OCI-LY1 (cell line): ENCODE measurements around the gene NUFIP1.

Source experiments
- EZH2 ChIP-seq: fragments of 200-600 bp; sonication (generic), shearing (Covaris generic); IDR thresholded peaks from 2 replicates; pipeline ENCODE4 v1.8.0; 2017; ENCODE audit warnings: borderline replicate concordance, mixed run types, mild to moderate bottlenecking, antibody characterized with exemption, low read length, moderate library complexity, mixed read lengths
- TF ChIP-seq, protein P1 (sequence below): fragments of 200-600 bp; sonication (generic), shearing (Covaris generic); IDR thresholded peaks from 2 replicates; pipeline ENCODE4 v1.5.1; 2017; ENCODE audit warnings: mild to moderate bottlenecking, antibody characterized with exemption, low read length, moderate library complexity, mixed read lengths

DNA sequence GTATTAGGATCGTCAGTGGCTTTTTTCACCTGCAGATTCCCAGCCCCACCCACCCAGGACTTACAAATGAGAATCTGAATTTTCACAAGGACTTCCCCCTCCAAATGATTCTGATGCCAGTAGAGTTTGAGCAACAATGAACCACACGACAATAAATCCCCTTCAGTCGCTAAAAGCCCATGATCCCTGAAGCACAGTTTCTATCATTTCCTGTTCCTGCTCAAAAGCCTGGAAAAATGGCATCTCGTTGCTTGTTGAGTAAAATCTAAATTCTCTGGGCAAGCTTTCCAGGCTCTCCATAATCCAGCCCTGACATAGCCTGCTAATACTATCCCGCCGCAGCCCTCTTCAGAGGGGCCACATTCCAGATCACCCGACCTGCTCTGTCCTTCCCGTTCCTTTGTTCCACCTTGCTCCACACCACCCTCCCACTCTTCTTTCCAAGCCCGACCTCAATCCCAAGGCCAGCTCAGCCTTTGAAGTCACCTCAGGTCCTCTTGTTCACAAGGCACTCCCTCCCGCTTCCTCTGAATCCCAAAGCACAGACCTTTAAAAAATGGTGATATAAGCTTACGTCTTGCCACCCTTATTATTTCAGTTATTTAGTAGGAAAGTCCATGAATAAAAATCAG lies 67.9 kb downstream of the NUFIP1 start:
- TF ChIP-seq, protein P1, sequence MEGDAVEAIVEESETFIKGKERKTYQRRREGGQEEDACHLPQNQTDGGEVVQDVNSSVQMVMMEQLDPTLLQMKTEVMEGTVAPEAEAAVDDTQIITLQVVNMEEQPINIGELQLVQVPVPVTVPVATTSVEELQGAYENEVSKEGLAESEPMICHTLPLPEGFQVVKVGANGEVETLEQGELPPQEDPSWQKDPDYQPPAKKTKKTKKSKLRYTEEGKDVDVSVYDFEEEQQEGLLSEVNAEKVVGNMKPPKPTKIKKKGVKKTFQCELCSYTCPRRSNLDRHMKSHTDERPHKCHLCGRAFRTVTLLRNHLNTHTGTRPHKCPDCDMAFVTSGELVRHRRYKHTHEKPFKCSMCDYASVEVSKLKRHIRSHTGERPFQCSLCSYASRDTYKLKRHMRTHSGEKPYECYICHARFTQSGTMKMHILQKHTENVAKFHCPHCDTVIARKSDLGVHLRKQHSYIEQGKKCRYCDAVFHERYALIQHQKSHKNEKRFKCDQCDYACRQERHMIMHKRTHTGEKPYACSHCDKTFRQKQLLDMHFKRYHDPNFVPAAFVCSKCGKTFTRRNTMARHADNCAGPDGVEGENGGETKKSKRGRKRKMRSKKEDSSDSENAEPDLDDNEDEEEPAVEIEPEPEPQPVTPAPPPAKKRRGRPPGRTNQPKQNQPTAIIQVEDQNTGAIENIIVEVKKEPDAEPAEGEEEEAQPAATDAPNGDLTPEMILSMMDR, result no peak
- no peak for TF ChIP-seq EZH2
